ENCODE results near the gene ANXA4. TPM values are rescaled to one million over a fixed set of nuclear protein-coding genes. Genes with fewer than 3 reads are reported as not detected.

Gene ANXA4
- polyA plus RNA-seq, 1 experiment, result 133 TPM

DNA sequence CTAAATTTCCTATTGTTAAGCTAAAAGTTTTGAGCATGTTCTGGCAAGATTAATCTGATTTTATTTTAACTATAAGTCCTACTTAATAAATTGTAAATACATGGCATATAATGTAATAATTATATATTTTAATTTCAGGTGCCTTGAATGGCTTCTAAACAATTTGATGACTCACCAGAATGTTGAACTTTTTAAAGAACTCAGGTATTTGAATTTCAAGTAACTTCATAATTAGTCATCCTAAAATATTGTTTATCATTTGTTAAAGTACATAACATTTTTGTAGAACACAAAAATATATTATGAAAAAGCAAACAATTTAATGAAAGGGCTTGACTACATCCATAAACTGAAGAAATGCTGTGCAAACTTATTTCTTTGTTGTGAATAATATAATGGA, 102.1 kb downstream of the ANXA4 start:
- peaks cover 1% of the 10 kb centered on the region for H3K36me3 ChIP-seq (ENCODE audit: control insufficient read depth, insufficient read depth, low read length)
- CTCF ChIA-PET, result no interaction called here
- H3K27me3 ChIP-seq (ENCODE audit: control insufficient read depth, insufficient read depth, low read length), result no peaks in the 10 kb centered on the region
- POLR2A ChIA-PET, result no interaction called here
- no peak overlapping the region for H3K4me3 ChIP-seq (ENCODE audit: low read depth, low read length)
- no peak for DNase-seq (ENCODE audit: low read depth)
- TF ChIP-seq CTCF (IDR thresholded peaks at IDR 0.05; ENCODE audit: insufficient read depth, low read depth, low read length), result no peak

GRCh38 chr2:69844560-69844959, 102.6 kb downstream of the ANXA4 start:
- CTCF ChIA-PET, result no interaction called here
- H3K4me3 ChIP-seq (ENCODE audit: low read depth, low read length), result no peak overlapping the region
- H3K27me3 ChIP-seq (ENCODE audit: control insufficient read depth, insufficient read depth, low read length), result no peaks in the 10 kb centered on the region
- no peak for TF ChIP-seq CTCF (IDR thresholded peaks at IDR 0.05; ENCODE audit: insufficient read depth, low read depth, low read length)
- no peak for DNase-seq (ENCODE audit: low read depth)
- POLR2A ChIA-PET, result no interaction called here
- peaks cover 1% of the 10 kb centered on the region for H3K36me3 ChIP-seq (ENCODE audit: control insufficient read depth, insufficient read depth, low read length)

- no peak overlapping the region for H3K4me3 ChIP-seq (ENCODE audit: low read depth, low read length)
- no peaks in the 10 kb centered on the region for H3K27me3 ChIP-seq (ENCODE audit: control insufficient read depth, insufficient read depth, low read length)
- no peak for DNase-seq (ENCODE audit: low read depth)
- ChIA-PET POLR2A (no interaction called here), CTCF (interaction anchor here (0.8 kb wide), 1 partner anchor 10 kb away, joined by 3 read pairs; no protein-coding TSS in a partner anchor)
- no peak for TF ChIP-seq CTCF (IDR thresholded peaks at IDR 0.05; ENCODE audit: insufficient read depth, low read depth, low read length)
- H3K36me3 ChIP-seq (ENCODE audit: control insufficient read depth, insufficient read depth, low read length), result peaks cover 1% of the 10 kb centered on the region
These were observed 104.5 kb downstream of the ANXA4 start for GRCh38 chr2:69846182-69847067.

DNA sequence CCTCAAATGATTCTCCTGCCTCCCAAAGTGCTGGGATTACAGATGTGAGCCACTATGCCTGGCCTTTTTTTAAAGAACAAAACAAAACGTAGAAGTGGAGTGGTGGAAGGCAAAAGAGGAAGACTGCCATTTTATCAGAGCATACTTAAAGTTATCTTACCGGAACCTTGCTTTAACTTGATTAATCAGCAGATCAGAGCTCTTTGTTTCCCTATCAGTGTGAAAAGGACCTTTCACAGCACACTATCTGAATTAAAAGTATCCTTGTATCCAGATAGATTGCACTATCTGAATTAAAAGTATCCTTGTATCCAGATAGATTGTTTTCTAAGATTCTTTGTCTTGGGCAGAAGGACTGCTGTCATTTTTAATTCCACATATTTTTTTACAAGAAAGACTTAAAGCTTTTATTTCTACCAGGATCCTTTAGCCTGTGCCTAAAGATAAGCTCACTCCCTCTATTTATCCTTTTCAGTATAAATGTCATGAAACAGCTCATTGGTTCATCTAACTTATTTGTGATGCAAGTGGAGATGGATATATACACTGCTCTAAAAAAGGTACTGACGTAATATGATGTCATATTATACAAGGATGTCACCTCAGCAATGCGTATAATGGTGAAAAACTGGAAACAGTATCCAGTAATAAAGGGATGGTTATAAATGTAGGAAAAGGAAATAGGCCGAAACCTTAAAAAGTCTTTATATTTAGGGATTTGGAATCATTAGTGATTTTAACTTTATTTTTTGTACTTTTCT, 105.3 kb downstream of the ANXA4 start:
- no peak overlapping the region for H3K4me3 ChIP-seq (ENCODE audit: low read depth, low read length)
- CTCF ChIA-PET, result interaction anchor here (0.8 kb wide), 1 partner anchor 11 kb away, joined by 3 read pairs; no protein-coding TSS in a partner anchor
- POLR2A ChIA-PET, result no interaction called here
- no peak for DNase-seq (ENCODE audit: low read depth)
- H3K36me3 ChIP-seq (ENCODE audit: control insufficient read depth, insufficient read depth, low read length), result peaks cover 1% of the 10 kb centered on the region
- TF ChIP-seq CTCF (IDR thresholded peaks at IDR 0.05; ENCODE audit: insufficient read depth, low read depth, low read length), result no peak
- no peaks in the 10 kb centered on the region for H3K27me3 ChIP-seq (ENCODE audit: control insufficient read depth, insufficient read depth, low read length)

GRCh38 chr2:69848186-69848790, 106.4 kb downstream of the ANXA4 start:
- H3K4me3 ChIP-seq (ENCODE audit: low read depth, low read length), result no peak overlapping the region
- POLR2A ChIA-PET, result interaction anchor here (0.6 kb wide), 1 partner anchor 416 kb away, joined by 9 read pairs; no protein-coding TSS in a partner anchor
- CTCF ChIA-PET, result interaction anchor here (0.6 kb wide), 1 partner anchor 54 kb away, joined by 3 read pairs; no protein-coding TSS in a partner anchor
- no peak for DNase-seq (ENCODE audit: low read depth)
- H3K27me3 ChIP-seq (ENCODE audit: control insufficient read depth, insufficient read depth, low read length), result no peaks in the 10 kb centered on the region
- peaks cover 1% of the 10 kb centered on the region for H3K36me3 ChIP-seq (ENCODE audit: control insufficient read depth, insufficient read depth, low read length)
- no peak for TF ChIP-seq CTCF (IDR thresholded peaks at IDR 0.05; ENCODE audit: insufficient read depth, low read depth, low read length)
